Myometrial cell (primary cell): ENCODE data around the gene NYAP1. TPM values are rescaled to one million over a fixed set of nuclear protein-coding genes. Genes with fewer than 3 reads are reported as not detected.

Experiments used
- total RNA-seq: library from RNA; depleted of rRNA; stranded (reverse); fragments of >200 nt; gene quantifications from 2 replicates; pipeline ENCODE4 v1.2.3, GENCODE V29; 2015

NYAP1 gene
- 1.4 and 3.4 TPM in 2 replicates for total RNA-seq

DNA sequence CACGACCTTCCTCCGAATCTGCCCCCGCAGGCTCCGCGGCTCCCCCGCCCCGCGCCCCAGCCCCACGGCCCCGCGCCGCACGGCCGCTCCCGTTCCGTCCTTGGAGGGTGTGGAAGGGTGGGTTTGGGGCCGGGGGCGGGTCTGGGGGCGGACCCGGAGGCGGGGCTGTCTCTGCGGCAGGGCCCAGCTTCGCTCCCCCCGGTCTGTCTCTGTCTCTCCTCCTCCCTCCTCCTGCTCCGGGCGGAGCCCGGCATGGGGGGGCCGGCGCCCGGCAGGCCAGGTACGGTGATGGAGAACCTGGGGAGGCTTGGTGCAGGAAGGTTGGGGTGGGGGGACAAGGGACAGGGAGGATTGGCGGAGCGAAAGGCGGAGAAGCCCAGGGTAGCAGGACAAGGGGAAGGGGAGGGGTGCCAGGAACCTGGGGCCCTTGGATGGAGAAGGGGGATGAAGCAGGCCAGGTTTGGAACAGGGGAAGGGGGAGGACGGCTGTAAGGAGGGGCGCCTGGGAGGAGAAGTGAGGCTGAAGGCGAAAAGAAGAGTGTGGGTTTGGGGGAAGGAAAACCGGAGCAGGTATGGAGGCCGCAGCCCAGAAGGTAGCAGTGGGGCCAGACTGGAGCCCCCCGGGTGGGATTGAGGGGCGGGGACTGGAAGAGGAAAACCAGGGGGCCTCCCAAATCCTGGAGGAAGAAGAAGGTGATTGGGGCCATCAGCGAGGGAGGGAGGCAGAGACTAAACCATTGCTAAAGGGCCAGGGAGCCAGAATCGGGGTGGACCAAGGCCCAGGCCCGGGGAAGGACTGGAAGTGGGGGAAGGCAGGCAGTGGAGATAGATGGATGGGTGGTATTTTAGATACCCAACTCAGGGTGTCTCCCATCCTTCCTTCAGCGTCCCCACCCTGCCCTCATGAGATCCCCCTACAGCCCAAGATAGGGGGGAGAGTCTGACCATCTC, at the start of gene NYAP1:
TSS of gene NYAP1 (plus strand) at position 206 of the 951 bp plus-strand sequence. CDS start 1,385 bp downstream, outside the sequence.

DNA sequence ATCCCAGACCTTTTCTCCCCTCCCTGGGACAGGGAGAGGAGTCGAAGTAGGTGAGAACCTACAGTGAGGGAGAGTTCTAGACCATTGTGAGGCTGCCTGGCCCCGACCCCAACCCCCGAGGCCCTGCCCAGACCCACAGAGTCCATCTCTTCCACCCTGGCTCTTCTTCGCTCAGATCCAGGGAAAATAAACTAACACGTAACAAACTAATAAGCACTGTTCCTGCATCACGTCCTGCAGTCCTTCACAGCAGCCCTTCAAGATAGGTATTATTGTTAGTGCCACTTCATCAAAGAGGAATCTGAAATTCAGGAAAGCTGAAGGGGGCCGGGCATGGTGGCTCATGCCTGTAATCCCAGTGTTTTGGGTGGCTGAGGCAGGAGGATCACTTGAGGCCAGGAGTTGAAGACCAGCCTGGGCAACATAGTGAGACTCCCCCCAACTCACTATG, 19.5 kb upstream of the NYAP1 start, which contains the start of gene SPACDR:
TSS of gene SPACDR (minus strand) at position 51 of the 451 bp plus-strand sequence. CDS start 235 bp downstream, outside the sequence.

GRCh38 chr7:100478958-100479660, 4.6 kb upstream of the NYAP1 start, which contains the start of gene TSC22D4:
Gene TSC22D4 (minus strand): TSS chr7:100479214. CDS start chr7:100478038, 1,176 bp downstream.

GRCh38 chr7:100538654-100539435, 55.1 kb downstream of the NYAP1 start, which contains the start of gene AGFG2:
Gene AGFG2 (plus strand): TSS chr7:100539203. CDS start chr7:100539347, 144 bp downstream.

Other genes starting within 250 kb of the NYAP1 start
- gene SPDYE3, start 176.2 kb upstream of the NYAP1 start, total RNA-seq, result not detected in 2 replicates
- 9.8 and 13.3 TPM in 2 replicates for gene PILRB, start 125.8 kb upstream of the NYAP1 start, total RNA-seq
- gene PILRA, start 110.4 kb upstream of the NYAP1 start, total RNA-seq, result not detected in 2 replicates
- 0.71 and 4.3 TPM in 2 replicates for gene ZCWPW1, start 55.2 kb upstream of the NYAP1 start, total RNA-seq
- 23.4 and 24.2 TPM in 2 replicates for gene MEPCE, start 54.1 kb upstream of the NYAP1 start, total RNA-seq
- 23.7 and 57.1 TPM in 2 replicates for gene PPP1R35, start 47.4 kb upstream of the NYAP1 start, total RNA-seq
- gene SPACDR, start 19.7 kb upstream of the NYAP1 start, total RNA-seq, result 0.86 TPM in 1 of 2 replicates, not detected in the other
- gene TSC22D4, start 4.7 kb upstream of the NYAP1 start, total RNA-seq, result 48.7 and 55.9 TPM in 2 replicates
- gene AGFG2, start 55.3 kb downstream of the NYAP1 start, total RNA-seq, result 13.3 and 24.3 TPM in 2 replicates
- not detected in 2 replicates for gene SAP25, start 90.0 kb downstream of the NYAP1 start, total RNA-seq
- gene LRCH4, start 102.2 kb downstream of the NYAP1 start, total RNA-seq, result 39.8 and 45.4 TPM in 2 replicates
- under 0.01 and 0.18 TPM in 2 replicates for gene FBXO24, start 102.4 kb downstream of the NYAP1 start, total RNA-seq
- 289 and 397 TPM in 2 replicates for gene PCOLCE, start 118.4 kb downstream of the NYAP1 start, total RNA-seq
- gene MOSPD3, start 128.6 kb downstream of the NYAP1 start, total RNA-seq, result 14.4 and 15.3 TPM in 2 replicates
- 0.35 TPM in 1 of 2 replicates, not detected in the other for gene TFR2, start 157.6 kb downstream of the NYAP1 start, total RNA-seq
- gene ACTL6B, start 172.5 kb downstream of the NYAP1 start, total RNA-seq, result not detected in 2 replicates
- gene GNB2, start 189.8 kb downstream of the NYAP1 start, total RNA-seq, result 294 and 391 TPM in 2 replicates
- gene GIGYF1, start 210.3 kb downstream of the NYAP1 start, total RNA-seq, result 10.1 TPM in 2 replicates
- gene POP7, start 222.2 kb downstream of the NYAP1 start, total RNA-seq, result 43.2 and 51.6 TPM in 2 replicates
- gene EPO, start 236.5 kb downstream of the NYAP1 start, total RNA-seq, result not detected in 2 replicates
- not detected in 2 replicates for gene ZAN, start 249.7 kb downstream of the NYAP1 start, total RNA-seq